Stimulated activated CD8-positive, alpha-beta memory T cell treated with anti-CD3 and anti-CD28 coated beads, Interleukin-15, amount 100 ng/mL, for 1 hour (primary cell): ENCODE data around the gene SMURF2.

Source experiments
- DNase-seq: peaks from one replicate; pipeline ENCODE4 v3.0.0-alpha.2; 2020; ENCODE audit warnings: low read depth

Gene SMURF2

DNA sequence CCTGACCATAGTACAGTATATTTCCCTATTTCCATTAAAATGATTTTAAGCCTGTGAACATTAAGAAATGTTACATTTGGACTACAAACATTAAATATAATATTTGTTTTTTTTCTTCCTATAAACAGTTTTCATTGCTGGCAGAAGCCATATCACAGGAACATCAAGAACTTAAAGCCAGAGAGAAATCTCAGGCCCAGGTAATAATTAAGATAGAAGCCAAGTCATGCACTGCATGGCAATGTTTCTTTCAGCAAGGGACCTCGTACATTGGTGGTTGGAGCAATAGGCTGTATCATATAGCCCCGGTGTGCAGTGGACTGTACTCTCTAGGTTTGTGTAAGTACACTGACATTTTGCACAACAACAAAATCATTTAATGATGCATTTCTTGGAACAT, 125.2 kb downstream of the SMURF2 start:
- no peak for DNase-seq

- DNase-seq, result no peak
These were observed 126.8 kb downstream of the SMURF2 start for GRCh38 chr17:64535357-64535756.

DNA sequence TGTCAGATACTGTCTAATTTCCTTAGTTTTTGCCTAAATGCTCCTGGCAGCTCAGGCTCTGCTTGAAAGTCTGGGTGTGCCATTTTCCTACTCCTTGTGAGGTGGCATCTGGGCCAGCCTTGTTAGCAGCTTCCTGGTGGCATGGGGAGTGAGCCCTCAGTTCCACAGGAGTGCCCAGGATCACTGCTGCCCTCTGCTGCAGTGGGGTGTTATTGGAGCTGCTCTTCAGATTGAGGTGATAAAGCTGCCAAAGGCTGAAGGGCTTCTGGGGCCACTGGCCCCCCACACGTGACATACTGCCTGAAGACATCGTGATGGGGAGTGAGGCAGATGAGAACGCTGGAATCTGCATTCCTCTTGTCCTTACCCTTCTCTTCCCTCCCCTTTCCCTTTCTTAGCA, 127.9 kb downstream of the SMURF2 start:
- DNase-seq, result no peak

DNA sequence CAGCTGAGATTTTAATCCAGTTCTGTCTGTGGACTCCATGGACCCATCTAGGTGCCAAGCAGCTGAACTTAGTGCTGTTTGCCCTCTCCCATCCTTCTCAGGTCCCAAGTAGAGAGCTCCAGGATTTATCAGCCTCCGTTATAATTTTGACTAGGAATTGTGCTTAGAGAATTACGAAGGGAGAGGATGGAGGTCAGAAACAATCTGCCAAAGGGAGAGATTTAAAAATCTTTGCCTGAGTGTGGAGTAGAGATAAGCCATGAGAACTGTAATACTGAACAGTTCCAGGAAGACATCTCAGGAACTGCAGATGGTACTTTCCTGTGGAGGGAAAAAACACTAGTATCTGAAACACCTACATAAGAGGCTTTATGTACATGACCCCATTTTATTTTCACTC, 128.3 kb downstream of the SMURF2 start:
- DNase-seq, result no peak

GRCh38 chr17:64532409-64532808, 129.7 kb downstream of the SMURF2 start:
- no peak for DNase-seq

GRCh38 chr17:64531955-64532371, 130.1 kb downstream of the SMURF2 start:
- DNase-seq, result no peak

GRCh38 chr17:64529221-64529620, 132.9 kb downstream of the SMURF2 start:
- no peak for DNase-seq

DNA sequence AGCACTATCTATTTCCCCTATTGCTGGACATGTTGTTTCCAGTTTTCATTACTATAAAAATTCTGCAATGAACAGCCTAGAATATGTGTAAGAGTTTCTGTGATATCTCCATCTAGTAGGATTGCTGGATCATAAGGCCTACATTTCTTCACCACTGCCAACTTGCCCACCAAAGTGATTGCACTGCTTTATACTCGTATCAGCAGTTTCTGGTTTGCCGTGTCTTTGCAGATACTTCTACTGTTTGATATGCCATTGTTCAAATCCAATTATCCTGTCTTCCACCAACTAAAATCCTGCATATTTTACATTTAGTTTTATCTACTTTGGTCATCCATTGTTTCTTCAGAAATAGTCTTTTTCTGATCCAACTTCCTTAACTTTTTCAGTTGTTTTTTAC, 134.2 kb downstream of the SMURF2 start:
- no peak for DNase-seq

GRCh38 chr17:64520359-64520758, 141.7 kb downstream of the SMURF2 start:
- no peak for DNase-seq

DNA sequence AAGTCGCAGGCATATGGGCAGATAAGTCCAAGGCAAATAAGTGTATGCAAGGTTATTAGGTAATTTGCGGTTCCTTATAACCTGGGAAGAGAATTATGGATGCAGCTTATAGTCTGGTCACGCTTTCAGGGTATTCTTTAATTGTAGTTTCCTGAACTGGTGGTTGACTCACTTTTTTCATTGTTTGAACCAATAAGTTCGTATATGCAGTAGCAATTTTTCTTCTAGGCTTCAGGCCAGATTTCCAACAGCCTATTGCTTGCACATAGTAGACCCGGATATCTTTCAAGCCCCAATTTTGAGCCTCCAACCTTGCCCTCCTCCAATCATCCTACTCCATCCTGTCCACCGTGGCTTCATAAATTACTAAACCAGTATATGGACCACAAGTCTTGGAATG, 142.5 kb downstream of the SMURF2 start:
- no peak for DNase-seq

DNA sequence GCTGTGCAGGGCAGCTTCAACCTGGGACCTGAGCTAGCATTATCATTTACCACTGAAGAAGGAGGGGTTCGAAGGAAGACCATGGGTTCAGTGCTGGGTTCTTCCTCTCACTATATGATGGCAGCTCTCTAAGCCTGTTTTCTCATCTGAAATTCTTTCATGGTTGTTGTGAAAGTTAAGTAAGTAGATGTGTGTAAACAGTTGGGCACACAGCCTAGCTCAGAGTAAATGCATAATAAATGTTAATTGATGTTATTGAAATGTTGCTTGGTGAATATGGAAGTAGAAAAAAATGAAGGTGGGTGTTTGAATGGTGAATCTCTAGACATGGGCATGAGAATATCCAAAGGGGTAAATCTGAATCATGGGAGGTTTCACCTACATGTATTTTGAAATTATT, 146.3 kb downstream of the SMURF2 start:
- DNase-seq, result no peak

DNA sequence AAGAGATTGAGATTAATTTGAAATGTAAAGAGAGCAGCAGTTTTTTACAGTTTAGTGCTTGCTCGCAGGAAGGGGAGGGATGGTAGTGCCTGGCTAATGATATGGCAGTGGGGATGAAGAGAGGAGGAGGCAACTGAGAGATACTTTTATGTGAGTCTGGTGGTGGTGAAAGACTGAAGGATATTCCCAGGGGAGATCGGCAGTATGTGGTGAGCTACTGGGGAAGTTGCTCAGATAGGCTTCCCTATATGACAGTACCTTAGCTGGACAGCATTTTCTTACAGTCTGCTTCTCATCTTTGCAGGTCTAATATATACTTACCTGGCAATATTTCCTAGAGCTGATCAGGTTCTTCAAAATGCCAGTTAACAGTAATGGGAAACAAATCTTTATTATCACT, 146.7 kb downstream of the SMURF2 start:
- no peak for DNase-seq

DNA sequence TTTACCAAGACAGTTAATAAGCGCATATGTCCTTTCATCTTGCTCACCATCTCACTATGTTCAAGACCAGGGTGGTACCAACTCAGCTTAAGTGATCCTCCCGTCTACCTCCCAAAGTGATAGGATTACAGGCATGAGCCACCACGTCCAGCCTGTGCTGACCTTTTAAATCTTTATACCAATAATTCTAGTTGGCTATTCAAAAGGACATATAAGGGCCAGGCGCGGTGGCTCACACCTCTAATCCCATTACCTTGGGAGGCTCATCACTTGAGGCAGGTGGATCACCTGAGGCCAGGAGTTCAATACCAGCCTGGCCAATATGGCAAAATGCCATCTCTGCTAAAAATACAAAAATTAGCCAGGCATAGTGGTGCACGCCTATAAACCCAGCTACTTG, 152.9 kb downstream of the SMURF2 start:
- no peak for DNase-seq

DNA sequence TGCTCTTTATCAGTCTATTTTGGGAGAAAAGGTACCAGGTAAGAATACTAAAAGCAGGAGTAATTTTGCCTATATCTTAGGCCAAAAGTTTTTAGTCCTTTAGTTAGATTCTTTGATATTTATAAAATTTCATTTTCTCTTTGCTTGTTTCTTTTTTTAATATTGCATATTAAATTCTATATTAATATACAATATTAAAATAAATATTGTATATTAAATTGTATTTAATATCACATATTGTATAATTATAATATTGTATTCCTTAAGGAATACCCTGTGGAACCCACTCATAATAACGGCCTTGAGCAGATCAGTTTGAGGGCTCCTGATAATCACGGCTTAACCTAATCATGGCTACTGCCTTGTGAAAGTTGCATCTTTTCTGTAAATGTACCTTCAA, 153.4 kb downstream of the SMURF2 start:
- DNase-seq, result no peak

DNA sequence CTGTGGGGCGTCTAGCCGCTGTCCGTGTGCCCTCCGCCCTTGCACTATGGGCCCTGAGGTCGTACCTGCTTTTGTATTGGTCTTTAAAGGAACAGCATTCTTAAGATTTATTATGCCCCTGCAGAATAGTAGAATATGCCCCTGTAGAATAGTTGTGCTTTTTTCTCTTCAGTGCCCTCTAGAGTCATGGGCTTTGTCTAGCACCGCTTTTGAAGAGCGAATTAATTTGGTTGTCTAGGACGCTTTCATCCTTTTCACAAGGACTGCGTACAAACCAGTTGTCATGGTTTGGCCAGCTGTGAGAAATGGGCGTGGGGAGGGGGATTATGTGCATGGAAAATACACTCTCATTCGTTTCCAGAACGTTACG, 154.7 kb downstream of the SMURF2 start:
- DNase-seq, result no peak

- DNase-seq, result peak; percentile 92
These were observed 155.3 kb downstream of the SMURF2 start, which contains the start of gene CEP95 for GRCh38 chr17:64506576-64507412. Gene CEP95 (plus strand): TSS chr17:64506977. CDS start chr17:64507098, 121 bp downstream.

- peak; percentile 95 for DNase-seq
These were observed 155.9 kb downstream of the SMURF2 start, which contains the start of gene DDX5 for GRCh38 chr17:64506201-64506575. Gene DDX5 (minus strand): TSS chr17:64506289. CDS start chr17:64506119, 170 bp downstream.

GRCh38 chr17:64505340-64506200, 156.5 kb downstream of the SMURF2 start:
- DNase-seq, result peak; percentile 67

GRCh38 chr17:64504769-64505339, 157.3 kb downstream of the SMURF2 start:
- no peak for DNase-seq

GRCh38 chr17:64503821-64504768, 158.0 kb downstream of the SMURF2 start:
- no peak for DNase-seq

GRCh38 chr17:64503341-64503740, 158.8 kb downstream of the SMURF2 start:
- no peak for DNase-seq

- DNase-seq, result no peak
These were observed 159.3 kb downstream of the SMURF2 start for GRCh38 chr17:64502809-64503208.
